Suppressor macrophage treated with lipopolysaccharide for 1 hour (primary cell): ENCODE measurements around the gene TRPV3.
"Not testable (repeated sequence)": the region's sequence is repeated elsewhere in the genome, so short reads cannot be mapped to it uniquely, and the experiment has no call there.

Experiments
- DNase-seq, 3 donors: peaks; one replicate each; pipeline ENCODE4 v3.0.0-alpha.2; 2020 to 2022

The TRPV3 gene

DNA sequence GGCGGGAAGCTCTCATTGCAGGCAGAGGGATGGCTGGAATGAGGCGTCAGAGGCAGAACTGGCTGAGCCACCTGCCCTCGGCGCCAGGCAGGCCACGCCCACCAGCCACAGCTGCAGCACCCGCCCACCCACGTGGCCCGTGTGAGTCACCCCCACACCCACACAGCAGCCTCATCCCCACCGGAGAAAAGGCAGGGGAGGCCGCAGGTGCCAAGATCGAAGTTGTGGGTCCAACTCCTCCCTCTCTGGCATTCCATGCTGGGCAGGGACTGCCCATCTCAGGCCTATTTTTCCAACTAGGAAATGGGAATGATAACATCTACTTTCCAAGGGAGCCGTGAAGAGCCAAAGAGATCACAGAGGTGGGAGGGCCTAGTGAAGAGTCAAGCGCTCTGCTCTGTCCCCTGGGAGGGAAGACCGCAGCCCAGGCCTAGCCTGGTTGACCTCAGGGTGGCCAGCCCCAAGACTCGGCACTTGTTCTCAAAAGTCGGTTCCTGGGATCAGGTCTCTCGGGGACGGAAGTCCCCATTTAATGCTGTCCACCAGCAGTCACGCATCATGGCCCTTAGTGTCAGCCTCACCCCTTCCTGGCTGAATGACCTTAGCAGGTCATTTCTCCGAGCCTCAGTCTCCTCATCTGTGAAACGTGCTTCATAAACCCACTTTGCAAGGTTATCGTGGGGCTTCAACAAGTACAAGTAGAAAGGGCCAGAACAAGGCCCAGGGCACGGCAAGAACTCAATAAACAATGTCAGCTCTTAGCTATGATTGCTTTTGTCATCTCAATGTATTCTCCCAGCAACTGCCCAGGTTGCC is at the start of gene TRPV3:
Gene TRPV3 (minus strand): TSS at position 45 of the 816 bp plus-strand sequence. CDS start 2,962 bp downstream, outside the sequence.
- DNase-seq, result peak in 2 of 3 donors; percentile 3 to 19

DNA sequence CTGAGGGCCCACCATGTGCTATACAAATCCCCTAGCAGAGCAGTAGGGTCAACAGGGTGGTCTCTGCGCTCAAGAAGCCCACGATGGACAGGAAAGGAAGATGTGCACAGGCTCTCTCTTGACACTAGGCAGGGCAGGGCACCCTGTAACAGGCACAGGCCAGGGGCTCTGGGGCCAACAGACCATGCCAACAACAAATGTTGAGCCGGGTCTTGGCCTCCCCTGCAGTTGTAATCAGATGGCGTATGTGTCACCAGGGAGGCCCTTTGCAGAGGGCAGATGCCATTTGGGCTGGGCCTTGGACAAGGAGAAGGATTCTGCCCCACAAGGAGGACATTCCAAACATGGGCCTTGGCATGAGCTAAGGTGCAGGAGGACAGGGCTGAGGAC is 46.3 kb upstream of the TRPV3 start:
- DNase-seq, result no peak

DNA sequence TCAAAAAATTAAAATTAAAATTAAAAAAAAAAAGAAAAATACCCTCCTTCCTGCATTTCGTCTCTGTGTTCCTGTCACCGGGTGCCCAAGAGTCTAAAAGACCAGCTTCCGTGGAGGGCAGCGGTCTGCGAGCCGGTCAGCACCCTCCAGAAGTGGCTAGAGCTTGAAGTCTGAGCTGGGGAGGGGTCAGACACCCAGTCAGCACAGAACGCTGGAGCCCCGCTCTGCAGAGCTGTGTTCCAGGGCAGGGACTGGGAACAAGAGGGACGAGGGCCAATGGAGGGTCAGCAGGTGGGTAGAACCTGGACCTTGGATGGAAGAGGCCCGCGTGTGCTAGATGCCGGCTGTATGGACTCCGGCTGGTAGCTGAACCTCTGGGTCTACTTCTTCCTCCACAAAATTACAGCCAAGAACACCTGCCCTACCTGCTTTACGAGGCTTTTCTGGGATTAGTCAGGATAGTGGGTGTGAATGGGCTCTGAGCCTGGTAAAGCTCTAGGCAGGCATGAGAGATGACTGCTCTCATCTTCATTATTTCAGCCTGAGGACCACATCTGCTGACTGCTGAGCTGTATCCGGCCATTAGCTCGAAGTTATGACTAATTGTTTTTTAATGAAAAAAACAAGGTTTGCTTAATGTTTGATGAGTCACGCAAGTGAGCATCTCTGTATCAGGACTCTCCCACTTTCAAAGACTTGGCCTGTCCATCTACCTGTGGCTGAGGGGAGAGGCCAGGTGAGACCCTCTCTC is 45.7 kb upstream of the TRPV3 start:
- peak in 1 of 3 donors; percentile 22 for DNase-seq

DNA sequence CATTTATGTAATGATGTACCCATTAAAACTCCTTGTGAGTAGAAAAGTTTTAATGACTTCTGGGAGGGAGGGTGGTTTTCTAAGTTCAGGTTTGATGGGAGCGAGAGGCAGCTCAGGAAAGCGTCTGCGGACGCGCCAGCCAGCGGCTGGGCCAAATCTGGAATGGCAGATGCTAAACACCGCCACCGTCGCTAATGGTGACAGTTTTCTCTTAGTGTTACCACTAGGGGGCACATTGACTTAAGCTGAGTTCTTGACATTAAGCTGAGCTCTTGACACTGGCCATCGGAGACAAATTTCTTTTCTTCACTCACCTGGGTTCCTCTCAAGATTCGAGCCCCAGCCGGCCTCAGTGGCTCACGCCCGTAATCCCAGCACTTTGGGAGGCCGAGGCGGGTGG is 44.9 kb upstream of the TRPV3 start:
- DNase-seq, result peak; percentile 54 to 62 (median 58)

DNA sequence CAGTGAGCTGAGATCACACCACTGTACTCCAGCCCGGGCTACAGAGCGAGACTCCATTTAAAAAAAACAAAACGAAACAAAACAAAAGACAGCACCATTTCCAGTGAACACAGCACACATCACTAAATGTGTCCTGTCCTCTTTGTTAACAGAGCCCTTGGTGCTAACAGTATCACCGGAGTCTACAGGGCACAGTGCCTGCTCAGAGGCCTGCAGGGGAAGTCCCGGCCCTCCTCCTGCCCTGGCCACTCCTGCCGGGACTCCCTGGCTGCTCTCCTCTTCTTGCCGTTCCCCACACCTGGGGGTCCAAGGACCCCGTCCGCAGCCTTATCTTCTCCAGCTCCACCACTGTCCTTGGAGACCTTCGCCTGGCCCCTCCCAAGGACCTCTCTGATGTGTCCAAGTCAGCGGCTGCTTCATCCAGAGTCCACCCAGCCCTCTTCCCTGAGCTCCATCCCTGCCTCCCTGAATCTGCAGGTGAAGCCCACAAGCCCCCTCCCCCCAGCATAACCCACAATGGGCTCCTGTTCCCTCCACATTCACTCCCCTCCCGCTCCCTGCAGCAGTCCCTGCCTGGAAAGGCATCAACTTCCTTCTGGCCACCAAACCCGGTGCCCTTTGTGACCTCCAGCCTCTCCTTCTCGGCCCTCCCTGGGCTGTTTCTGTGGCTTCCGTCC is 43.1 kb upstream of the TRPV3 start:
- DNase-seq, result no peak

DNA sequence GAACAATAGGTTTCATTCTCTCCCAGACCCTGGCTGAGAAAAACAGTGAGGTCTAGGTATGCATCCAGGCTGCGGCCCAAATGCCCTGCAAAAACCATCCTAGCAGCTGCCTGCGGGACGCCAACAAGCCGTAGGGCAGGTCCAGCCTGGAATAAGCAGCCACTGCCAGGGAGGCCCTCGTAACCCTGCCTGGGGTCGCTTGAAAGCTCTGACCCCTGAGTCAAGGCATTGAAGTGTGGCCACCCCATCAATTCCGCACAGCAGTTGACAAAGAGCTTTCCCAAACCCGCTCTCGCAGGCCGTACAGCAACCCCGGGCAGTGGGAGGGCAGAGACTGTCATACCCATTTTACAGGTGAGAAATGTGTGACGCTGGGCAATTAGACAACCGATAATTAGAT is 40.5 kb upstream of the TRPV3 start:
- no peak for DNase-seq

DNA sequence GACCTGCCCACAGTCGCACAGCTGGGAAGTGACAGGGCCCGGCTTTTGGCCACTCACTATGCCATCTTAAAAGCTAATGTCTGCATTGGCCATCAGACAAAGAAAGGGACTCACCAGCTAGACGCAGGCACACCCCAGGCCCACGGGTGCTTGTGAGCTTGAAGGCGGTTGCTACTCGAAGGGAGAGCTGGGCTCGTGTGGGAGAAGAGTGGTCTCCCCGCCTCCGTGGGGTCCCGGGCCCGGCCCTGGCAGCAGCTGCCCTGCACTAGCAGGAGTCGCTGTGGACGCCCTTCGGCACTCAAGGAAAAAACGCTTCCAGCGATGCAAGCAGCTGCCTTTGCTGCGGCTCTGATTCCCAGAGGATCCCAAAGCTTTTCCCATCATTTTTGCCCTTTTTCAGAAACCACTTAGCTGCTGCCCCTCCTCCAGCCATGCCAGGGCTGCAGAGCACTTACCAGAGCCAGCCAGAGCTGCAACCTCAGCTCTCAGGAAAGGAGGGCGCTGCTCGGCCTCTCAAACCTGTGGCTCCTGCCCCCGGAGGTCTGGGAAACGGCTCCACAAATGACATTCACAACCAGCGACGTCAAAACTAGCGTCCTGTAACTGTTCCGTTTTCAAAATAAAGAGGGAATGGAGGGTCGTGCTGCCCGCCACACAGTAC is 39.3 kb upstream of the TRPV3 start:
- no peak for DNase-seq

DNA sequence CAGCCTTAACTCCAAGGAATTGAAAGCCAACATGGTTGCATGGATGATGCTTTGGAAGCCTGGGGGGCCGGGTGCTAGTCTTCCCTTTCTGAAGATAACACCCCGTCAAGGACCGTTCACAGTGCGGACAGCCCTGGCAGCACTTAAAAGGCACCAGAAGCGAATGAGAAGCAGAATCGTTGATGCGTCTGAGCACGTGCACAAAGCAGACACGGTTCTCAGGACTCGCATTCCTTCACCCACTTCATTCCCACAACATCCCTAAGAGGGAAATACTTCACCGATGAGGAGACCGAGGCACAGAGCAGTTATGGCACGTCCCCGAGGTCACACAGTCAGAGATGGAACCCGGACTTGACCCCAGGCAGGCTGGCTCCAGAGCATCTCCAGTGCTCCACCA is 37.4 kb upstream of the TRPV3 start:
- no peak for DNase-seq

DNA sequence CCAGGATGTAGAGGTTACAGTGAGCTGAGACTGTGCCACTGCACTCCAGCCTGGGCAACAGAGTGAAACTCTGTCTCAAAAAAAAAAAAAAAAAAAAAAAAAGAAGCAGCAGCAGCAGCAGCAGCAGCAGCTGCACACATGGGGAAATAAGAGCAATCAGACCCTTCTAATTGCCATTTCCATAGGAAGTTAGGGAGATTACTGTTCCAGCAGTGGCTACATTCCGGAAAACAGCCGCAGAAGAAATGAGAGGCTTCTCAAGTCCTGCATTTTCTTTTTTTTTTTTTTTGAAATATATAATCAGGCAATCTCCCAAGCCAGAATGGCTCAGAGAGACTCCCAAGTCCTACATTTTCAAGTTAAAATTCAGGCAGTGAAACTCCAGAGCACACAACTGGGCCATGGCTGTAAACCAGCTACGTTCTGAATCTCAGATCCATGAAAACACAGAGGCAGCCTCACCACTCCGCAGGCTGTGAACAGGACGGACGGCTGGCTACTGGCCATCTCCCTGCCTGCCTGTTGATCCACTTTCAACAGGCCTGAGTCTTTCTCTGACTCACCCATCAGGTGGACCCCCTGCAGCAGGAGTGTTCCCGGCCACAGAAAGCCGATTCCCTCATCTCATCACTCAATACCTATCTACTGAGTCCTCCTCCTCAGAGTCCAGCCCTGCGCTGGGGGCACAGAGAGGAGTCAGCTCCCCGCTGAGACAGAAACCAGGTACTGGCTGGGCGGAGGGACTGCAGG is 36.6 kb upstream of the TRPV3 start:
- DNase-seq, result no peak

DNA sequence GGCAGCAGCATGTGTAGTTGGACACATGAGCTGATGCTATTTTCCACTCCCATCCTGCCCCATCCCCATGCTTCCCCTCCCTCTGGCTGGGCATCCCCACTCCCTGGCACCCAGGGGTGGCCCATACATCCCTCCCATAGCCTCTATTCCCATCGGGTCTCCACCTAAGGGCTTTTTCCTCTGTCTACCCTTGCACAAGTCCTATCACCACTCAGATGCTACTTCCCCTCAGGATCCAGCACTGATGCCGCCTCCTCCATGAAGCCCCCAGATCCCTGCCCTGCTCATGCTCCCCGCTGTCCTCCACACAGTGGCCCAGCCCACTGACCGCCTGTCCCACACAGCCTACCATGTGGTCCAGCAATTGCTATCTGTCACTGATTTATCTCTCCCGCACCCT is 35.8 kb upstream of the TRPV3 start:
- DNase-seq, result no peak

DNA sequence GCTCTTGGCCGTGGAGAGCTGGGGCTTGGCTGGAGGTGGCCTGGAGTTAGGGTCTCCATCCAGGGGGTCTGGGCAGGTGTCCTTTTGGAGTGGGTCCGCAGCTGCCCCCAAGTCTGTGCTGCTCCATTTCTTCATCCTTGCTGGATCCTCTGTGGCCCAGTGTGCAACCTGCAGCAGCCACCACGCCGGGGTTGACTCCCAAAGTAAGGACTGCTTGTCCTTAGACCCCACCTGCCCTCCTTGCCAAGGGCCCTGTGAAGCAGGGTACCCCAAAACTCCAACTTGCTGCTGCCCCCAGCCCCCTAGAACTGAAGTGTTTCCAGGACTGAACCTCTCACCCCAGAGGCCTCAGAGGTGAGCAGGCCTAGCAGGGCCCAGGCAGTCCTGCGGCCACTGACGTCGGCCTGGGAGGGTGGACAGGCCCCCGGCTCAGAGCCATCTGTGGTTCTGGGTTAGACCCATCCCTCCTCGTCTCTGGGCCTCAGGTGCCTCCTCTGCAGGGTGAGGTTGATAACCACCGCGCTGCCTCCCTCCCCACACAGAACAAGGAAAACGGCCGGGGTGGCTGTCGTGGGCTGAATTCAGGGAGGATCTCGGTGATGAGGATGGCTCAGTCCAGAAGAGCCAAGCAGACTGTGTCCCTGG is 34.7 kb upstream of the TRPV3 start:
- DNase-seq, result no peak

DNA sequence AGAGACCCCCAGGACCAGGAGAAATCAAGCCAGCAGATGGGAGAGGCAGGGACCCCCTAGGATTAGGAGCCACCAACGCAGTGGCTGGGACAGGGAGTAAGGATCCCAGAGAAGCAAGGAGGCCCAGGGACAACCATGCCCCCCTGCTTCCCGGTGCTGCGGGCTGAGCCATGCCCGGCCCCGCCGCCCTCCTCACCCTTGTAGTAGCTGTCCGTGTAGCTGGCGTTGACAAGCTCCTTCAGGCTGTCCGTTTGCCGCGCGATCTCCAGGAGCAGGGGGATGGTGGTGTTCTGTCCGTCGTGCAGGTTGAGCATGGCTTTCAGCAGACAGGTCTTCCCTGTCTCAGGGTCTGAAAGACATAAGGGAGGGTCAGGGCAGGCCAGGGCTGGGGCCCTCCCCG is 33.2 kb upstream of the TRPV3 start:
- no peak for DNase-seq

DNA sequence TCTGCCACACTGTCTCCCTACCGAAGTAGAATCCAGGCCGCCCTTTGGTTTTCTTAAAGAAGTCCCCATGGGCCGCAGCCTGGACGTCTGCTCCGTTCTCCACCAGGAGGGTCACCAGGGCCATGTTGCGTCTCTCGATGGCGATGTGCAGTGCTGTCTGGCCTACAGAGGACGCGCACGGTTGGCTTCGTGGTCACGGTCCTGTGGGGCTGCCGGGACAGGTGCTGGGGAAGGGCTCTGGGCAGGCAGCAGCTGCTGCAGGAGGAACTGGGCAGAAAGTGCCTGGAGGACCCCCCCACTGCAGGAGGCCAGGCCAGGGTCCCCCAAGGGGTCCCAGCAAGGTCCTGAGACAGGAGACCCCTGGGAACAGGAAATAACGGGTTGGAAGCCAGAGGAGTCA is 32.6 kb upstream of the TRPV3 start:
- no peak for DNase-seq

DNA sequence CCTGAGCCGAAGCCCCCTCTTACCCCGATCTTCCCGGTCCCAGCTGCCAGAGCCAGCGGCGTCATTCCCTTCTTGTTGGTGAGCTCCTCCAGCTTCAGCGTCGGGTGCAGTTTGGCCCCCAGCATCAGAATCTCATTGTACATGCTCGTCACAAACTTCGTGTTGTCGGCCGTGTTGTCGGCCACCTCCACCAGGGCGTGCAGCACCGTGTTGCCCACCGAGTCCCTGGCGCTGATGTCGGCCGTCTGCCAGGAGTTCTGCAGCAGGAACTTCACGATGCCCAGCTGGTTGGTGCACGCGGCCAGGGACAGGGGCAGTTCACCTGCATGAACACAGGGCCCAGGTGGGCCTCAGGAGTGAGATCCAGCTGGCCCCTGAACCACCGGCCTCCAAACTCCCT is 32.2 kb upstream of the TRPV3 start:
- DNase-seq, result no peak

DNA sequence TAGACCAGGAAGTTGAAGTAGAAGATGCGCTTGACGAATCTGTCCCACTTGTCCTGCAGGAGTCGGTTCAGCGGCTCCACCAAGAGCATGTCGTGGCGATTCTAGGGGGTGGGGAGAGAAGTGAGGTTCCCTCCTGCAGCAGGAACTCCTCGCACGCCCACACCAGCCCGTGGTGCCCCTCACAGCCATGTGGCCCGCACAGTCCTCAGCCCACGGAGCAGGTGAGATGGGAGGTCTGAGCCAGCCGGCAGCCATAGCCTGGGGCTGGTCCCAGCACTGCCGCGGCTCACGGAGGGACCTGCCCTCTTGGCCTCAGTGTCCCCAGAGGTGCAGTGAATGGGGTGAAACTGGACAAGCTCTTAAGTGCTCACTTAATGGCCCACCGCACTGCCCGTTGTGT is 28.2 kb upstream of the TRPV3 start:
- DNase-seq, result no peak

DNA sequence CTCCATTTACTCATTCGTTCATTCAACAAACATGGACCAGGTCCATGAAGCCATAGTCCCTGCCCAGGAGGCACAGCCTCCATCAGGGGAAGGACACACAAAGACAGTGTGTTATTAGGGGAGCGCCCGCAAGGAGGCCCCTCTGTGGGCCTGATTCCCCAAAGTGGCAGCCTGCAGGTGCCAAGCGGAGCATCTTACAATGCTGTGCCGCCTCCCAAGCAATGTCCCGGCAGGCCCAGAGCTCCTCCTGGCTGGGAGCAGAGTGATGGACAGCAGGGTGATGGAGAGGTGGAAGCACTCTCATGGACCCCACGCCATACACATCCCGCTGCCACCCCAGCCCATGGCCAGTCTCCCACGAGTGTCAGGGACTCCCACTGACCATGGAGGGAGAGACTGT is 25.8 kb upstream of the TRPV3 start:
- DNase-seq, result no peak

DNA sequence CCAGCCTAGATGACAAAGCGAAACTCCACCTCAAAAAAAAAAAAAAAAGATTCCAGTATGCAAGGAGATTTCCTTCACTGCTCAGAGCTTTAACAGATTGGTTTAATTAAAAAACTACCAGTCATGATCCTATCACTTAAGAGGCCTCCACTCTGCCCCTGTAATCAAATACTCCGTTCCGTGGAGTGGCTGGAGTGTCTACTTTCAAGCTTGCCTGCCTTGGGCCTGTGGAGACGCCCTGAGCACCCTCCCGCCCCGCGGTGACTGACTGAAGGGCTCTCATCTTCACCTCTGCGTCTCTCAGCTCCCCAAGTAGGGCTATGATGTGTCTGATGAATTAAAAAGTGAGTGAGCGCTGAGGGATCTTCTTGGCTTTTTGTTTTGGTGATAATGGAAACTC is 25.3 kb upstream of the TRPV3 start:
- DNase-seq, result no peak

DNA sequence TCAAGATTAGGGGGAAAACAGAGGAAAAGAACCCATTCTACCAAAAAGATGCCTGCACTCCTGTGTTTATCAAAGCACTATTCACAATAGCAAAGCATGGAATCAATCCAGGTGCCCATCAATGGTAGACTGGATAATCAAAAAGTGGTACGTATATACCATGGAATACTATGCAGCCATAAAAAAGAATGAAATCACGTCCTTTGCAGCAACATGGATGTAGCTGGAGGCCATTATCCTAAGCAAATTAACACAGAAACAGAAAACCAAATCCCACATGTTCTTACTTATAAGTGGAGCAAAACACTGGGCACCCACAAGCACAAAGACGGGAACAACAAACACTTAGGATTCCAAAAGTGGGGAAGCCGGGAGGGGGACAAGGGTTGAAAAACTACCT is 21.1 kb upstream of the TRPV3 start:
- not testable (repeated sequence) for DNase-seq

DNA sequence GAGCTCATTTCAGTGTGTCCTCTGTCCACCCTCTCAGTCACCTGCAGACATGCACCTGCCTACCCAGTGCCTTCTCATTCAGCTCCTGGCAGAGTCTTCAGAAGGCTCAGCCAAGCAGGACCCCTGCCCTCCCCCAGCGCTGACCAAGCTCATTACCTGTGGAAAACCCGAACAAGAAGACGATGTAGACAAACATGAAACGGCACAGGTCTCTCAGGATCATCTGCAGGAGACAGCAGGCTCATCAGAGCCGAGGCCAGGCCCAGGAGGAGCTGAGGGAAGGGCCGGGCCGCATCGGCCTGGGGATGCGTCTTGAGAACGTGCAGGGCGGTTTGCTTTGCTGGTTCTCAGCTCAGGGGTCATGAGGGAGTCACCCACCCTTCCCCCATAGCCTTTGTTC is 19.4 kb upstream of the TRPV3 start:
- DNase-seq, result no peak

DNA sequence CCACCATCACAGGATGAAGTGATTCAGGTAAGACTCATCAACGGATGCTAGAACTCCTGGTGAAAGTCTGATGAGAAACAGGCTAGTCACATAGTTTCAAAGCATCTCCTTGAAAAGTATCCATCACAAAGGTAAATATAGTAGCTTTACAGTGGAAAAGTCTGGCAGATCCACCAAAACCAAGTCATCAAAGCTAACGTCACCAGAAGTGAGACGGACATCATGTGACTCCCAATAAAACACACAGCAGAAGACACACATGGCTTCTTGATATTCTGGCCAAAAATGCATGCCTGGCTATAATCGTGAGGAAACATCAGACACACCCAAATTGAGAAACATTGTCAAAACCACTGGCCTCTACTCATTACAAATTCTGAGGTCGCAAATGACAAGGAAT is 17.9 kb upstream of the TRPV3 start:
- peak in 2 of 3 donors; percentile 3 to 26 for DNase-seq

DNA sequence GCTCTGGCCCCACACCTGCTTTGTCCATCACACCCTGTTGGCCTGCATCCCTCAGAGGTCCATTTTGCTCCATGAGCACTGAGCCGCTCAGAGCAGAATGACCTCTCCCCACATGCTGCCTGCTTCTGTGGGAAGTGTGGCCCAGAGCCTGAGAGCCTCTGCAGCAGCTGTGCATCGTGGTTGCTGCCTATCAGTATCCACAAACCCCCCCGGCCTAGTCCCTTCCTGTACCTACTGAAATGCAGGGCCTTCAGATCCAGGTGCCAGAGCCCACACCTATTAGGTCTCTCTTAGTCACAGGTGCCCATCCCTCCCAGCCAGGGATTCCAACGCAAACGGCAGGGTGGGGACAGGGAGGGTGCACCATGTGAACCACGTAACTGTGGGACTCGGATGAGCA is 16.6 kb upstream of the TRPV3 start:
- DNase-seq, result no peak
